HG03108 (cell line): ENCODE results near the gene SPTB.
"Not testable (repeated sequence)": the region's sequence is repeated elsewhere in the genome, so short reads cannot be mapped to it uniquely, and the experiment has no call there.

Source experiments
- ATAC-seq: cut with Tn5 transposase; IDR thresholded peaks from one replicate; pipeline ENCODE4 v1.9.1; 2021; ENCODE audit warnings: moderate library complexity; ENCODE audit not compliant: unreplicated experiment

The SPTB gene

GRCh38 chr14:64824471-64824870 lies 55.2 kb downstream of the SPTB start:
- no peak for ATAC-seq

- ATAC-seq: peak; percentile 66
Measured at GRCh38 chr14:64823305-64823861, 56.3 kb downstream of the SPTB start.

GRCh38 chr14:64821651-64822050 lies 58.1 kb downstream of the SPTB start:
- no peak for ATAC-seq

- no peak for ATAC-seq
Measured at GRCh38 chr14:64818151-64818550, 61.6 kb downstream of the SPTB start.

- no peak for ATAC-seq
Measured at GRCh38 chr14:64817631-64818030, 62.1 kb downstream of the SPTB start.

GRCh38 chr14:64816221-64816783 lies 63.4 kb downstream of the SPTB start:
- ATAC-seq: no peak

- ATAC-seq: no peak
Measured at GRCh38 chr14:64815257-64815656, 64.5 kb downstream of the SPTB start.

- ATAC-seq: no peak
Measured at GRCh38 chr14:64812412-64812811, 67.3 kb downstream of the SPTB start.

GRCh38 chr14:64811676-64812075 lies 68.0 kb downstream of the SPTB start:
- no peak for ATAC-seq

GRCh38 chr14:64808449-64808848 lies 71.3 kb downstream of the SPTB start:
- ATAC-seq: no peak

- ATAC-seq: no peak
Measured at GRCh38 chr14:64807551-64807950, 72.2 kb downstream of the SPTB start.

- ATAC-seq: no peak
Measured at GRCh38 chr14:64806862-64807495, 72.7 kb downstream of the SPTB start.

- ATAC-seq: no peak
Measured at GRCh38 chr14:64806202-64806861, 73.4 kb downstream of the SPTB start.

GRCh38 chr14:64805646-64806045 lies 74.1 kb downstream of the SPTB start:
- not testable (repeated sequence) for ATAC-seq

GRCh38 chr14:64804754-64805260 lies 74.9 kb downstream of the SPTB start:
- no peak for ATAC-seq

- ATAC-seq: no peak
Measured at GRCh38 chr14:64801800-64802199, 77.9 kb downstream of the SPTB start.

GRCh38 chr14:64801046-64801445 lies 78.7 kb downstream of the SPTB start:
- no peak for ATAC-seq

- no peak for ATAC-seq
Measured at GRCh38 chr14:64800000-64800399, 79.7 kb downstream of the SPTB start.

GRCh38 chr14:64799555-64799954 lies 80.2 kb downstream of the SPTB start:
- ATAC-seq: no peak

GRCh38 chr14:64796369-64796768 lies 83.3 kb downstream of the SPTB start:
- no peak for ATAC-seq

- ATAC-seq: no peak
Measured at GRCh38 chr14:64795921-64796320, 83.8 kb downstream of the SPTB start.

GRCh38 chr14:64795211-64795610 lies 84.5 kb downstream of the SPTB start:
- no peak for ATAC-seq
